AG04449 (cell line): ENCODE data around the gene DARS1.

Experiments used
- CTCF ChIA-PET: fragments of 350-600 bp; formaldehyde crosslinking; extraction: SDS; loops from one replicate; lab custom pipeline; 2021; ENCODE audit warnings: antibody characterized with exemption; lab: Yijun Ruan, JAX
- POLR2A ChIA-PET: fragments of 400-600, 350-600 bp; formaldehyde crosslinking; extraction: SDS; loops from one replicate; lab custom pipeline; 2020; ENCODE audit warnings: antibody characterized with exemption, inconsistent platforms; lab: Yijun Ruan, JAX
- DNase-seq: peaks from one replicate; pipeline ENCODE4 v3.0.0-alpha.2; 2010; ENCODE audit warnings: low read depth, low spot score
- H3K4me3 ChIP-seq: 2 replicates; pipeline ENCODE4 v1.5.1; 2011; ENCODE audit warnings: low read depth, mild to moderate bottlenecking, control low read depth, low read length
- CTCF ChIP-seq: IDR thresholded peaks from one replicate; pipeline ENCODE4 v1.5.1; 2011; ENCODE audit warnings: mild to moderate bottlenecking, moderate library complexity, low read length, control low read depth, inconsistent platforms; ENCODE audit not compliant: insufficient read depth; ENCODE audit errors: missing control alignments

DARS1 gene

GRCh38 chr2:136005462-136006196, 20.2 kb upstream of the DARS1 start:
- TF ChIP-seq CTCF = no peak
- DNase-seq = no peak
- no peak overlapping the region for H3K4me3 ChIP-seq
- CTCF ChIA-PET = interaction anchor here (1.6 kb wide), 1 partner anchor 14 kb away, joined by 3 read pairs; no protein-coding TSS in a partner anchor
- POLR2A ChIA-PET = no interaction called here

GRCh38 chr2:136004965-136005364, 19.5 kb upstream of the DARS1 start:
- DNase-seq = no peak
- no peak for TF ChIP-seq CTCF
- no peak overlapping the region for H3K4me3 ChIP-seq
- ChIA-PET CTCF (interaction anchor here (0.9 to 1.6 kb wide), 2 partner anchors 15 to 20 kb away, joined by 3 read pairs; no protein-coding TSS in a partner anchor), POLR2A (no interaction called here)

- POLR2A ChIA-PET = no interaction called here
Observed at GRCh38 chr2:136001131-136001530, 15.7 kb upstream of the DARS1 start.

GRCh38 chr2:136000502-136000901, 15.1 kb upstream of the DARS1 start:
- ChIA-PET CTCF (no interaction called here), POLR2A (no interaction called here)
- DNase-seq = no peak
- TF ChIP-seq CTCF = no peak
- no peak overlapping the region for H3K4me3 ChIP-seq

More at GRCh38 chr2:136001131-136001530, 15.7 kb upstream of the DARS1 start:
- CTCF ChIA-PET = no interaction called here
- H3K4me3 ChIP-seq = no peak overlapping the region
- TF ChIP-seq CTCF = no peak
- no peak for DNase-seq

- POLR2A ChIA-PET = no interaction called here
- no peak for TF ChIP-seq CTCF
- no peak for DNase-seq
- CTCF ChIA-PET = no interaction called here
- no peak overlapping the region for H3K4me3 ChIP-seq
Observed at GRCh38 chr2:135999899-136000298, 14.5 kb upstream of the DARS1 start.

GRCh38 chr2:135998879-135999278, 13.5 kb upstream of the DARS1 start:
- no peak overlapping the region for H3K4me3 ChIP-seq
- DNase-seq = no peak
- POLR2A ChIA-PET = no interaction called here
- CTCF ChIA-PET = interaction anchor here (0.6 kb wide), 1 partner anchor 69 kb away, joined by 4 read pairs; no protein-coding TSS in a partner anchor
- TF ChIP-seq CTCF = no peak
